ENCODE measurements around the gene HPCAL1.

Gene HPCAL1

DNA sequence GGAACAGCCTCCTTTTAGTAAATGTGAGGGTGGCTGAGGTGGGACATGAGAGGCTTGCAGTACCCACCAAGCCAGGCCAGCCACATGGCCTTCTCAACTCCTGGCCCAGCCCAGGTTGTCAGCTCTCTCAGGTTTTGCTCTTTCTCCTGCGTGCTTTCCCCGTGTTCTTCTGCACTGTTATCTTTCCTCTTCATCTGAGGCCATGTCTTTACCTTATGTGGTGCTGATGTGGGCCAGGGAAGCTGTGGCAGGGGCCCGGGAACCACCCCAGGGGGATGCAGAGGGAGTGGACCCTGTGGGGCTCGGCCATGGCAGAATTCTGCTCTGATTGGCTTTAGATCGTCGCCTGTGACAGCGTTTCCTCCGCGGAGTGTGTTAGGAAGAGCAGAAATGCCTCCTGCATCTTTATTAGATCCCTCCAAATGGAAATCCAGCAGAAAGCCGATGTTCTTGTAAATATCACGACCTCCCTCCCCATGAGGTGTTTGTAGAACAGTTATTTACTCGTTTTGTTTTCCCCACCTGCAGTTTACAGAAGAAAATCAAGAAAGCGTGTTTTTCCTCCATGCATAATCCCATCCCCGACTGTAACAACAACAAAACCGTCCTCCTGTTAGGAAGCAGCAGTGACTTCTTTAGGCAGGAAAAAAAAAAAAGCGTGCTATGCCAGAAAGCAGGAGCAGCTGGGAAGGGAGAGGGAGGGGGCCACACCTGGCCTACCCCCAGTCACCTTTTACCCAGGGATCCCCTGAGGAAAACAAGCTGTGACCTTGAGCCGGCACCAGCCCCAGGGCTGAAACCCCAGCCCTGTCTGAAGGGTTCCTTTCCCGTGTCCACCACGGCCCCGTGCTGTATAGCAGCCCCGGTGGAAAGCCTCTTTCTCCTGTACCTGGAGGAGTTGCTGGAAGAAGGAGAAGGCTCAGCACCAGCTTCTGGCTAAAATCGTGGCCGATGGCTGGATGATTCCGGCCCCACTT is 54.8 kb downstream of the HPCAL1 start:
- no peak for DNase-seq

DNA sequence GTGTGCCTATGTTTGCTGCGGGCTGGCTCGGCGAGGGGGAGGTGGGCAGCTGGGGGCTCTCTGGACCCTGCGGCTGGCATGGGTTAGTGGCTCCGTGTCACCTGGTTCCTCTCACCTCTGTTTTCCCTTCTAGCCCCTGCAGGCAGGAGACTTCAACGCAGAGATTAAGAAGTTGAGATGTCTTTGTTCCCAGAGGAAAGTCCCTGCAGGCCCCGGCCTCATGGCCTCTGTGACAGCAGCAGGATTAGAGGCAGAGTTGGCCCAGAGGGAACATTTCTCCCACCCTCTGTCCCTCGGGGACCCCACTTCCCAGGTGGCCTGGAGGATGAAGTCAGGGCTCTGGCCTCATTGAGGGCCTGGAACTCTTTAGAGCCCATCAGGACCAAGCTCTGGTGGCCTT is 56.5 kb downstream of the HPCAL1 start:
- DNase-seq = no peak

DNA sequence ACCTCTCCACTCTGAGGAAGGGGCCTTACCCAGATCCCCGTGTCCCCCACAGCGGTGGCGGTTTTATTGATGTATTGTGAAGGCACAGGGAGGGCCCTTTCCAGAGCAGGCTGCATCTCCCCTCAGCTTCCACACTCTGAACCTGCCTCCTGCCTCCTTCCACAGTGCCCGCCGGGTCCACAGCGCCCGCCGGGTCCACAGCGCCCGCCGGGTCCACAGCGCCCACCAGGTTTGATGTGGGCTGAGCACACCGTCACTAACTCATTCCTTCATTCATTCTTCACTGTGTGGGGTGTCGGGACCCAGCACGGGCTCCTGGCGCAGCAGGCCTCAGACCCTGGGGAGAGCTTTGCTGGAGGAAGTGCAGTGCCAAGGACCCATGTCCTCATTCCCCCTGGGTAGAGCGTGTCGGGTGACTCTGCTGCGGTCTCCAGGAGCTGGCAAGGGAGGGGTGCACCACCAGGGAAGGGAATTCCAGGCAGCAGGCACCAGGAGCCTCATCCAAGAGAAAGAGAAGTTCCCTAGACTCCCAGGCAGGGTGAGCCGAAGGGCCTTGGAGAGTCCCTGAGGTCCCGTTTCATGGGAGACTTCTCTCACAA is 57.1 kb downstream of the HPCAL1 start:
- no peak for DNase-seq

GRCh38 chr2:10360460-10360849 is 57.8 kb downstream of the HPCAL1 start:
- no peak for DNase-seq

DNA sequence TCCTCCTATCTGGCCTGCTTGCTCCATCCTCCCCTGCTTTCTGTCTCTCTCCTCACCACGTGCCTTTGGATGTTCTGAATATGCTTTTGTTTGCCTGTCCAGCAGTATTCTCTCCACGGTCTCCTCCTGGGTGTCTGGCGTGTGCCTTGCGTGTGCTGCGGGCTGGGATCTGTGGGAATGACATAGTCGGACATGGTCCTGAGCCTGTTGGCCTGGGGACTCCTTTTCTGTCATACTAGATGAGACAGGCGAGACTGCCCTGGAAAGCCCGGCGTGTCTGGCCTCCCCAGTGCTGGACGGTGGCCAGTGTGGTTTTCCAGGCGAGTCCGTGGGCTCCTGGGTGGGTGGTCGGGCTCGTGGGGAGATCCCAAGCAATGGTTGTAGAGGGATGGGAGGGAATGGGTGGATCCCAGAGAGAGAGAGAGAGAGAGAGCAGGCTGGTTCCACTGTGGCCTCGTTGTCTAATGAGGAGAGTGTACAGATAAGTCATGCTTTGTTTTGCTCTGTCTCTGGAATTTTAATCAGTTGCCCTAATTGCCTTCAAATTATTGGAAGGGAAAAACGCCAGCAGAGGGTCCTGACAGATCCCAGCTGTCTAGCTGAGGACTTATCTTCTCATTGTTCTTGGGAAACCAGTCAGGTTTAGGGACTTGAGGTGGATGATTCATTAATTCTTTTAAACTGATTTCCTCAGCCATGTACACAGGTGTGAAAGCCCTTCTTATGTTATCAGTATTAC is 58.3 kb downstream of the HPCAL1 start:
- no peak for DNase-seq

DNA sequence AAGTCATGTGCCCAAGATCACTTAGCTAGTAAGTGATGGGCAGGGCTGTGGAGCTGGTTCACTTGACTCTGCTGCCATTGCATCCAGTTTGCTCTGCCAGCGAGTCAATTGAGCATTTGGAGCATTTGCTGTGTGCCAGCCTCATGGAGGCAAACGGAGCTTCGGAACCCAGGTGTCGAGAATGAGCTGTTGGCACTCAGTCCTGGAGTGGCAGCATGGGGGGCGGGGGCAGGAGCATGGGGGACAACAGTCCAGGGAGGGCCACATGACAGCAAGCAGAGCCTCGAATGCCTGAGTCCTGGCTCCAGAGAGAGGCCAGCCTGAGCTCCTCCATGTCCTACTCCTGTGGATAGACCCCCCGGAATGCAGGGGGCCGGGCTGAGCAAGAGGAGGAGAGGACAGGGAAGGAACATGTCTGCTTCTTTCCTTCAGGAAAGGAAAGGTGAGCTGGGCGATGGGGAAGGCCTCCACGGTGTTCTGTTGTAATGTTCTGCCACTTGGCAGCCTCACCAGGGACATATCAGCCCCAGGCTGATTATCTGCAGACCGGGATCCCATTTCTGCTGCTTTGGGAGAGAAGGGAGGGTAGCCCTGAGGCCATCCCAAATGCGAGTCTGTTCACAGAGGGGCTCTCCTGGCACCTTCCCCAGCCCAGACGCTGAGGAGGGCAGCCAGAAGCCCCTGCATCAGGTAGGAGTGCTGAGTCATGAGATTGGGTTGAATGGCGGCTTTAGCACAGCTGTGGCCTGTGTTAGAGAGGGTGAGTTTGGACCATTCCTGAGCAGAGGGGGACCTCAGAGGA is 59.6 kb downstream of the HPCAL1 start:
- DNase-seq = no peak

DNA sequence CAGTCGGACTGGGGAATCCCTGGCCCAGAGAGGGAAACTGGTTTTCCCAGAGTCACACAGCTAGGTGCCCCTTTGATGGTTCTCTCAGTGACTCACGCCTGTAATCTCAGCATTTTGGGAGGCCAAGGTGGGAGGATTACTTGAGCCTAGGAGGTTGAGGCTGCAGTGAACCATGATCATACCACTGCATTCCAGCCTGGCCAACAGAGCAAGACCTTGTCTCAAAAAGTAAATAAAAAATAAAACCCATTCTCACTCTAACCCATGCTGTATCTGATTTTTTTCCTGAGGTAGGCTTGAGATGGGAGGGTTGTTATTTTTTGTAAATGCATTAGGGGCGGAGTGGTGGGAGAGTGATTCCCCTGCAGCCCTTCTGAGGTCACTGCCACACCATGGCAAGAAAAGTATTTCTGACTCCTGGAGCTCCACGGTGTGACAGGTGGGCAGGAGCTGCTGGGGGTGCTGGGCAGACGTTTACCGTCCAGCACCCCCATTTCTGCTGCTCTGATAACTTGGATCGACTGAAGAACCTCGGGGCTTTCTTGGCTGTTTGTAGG is 60.3 kb downstream of the HPCAL1 start:
- no peak for DNase-seq

GRCh38 chr2:10363861-10364610 is 61.3 kb downstream of the HPCAL1 start:
- no peak for DNase-seq

GRCh38 chr2:10365412-10365811 is 62.7 kb downstream of the HPCAL1 start:
- no peak for DNase-seq

DNA sequence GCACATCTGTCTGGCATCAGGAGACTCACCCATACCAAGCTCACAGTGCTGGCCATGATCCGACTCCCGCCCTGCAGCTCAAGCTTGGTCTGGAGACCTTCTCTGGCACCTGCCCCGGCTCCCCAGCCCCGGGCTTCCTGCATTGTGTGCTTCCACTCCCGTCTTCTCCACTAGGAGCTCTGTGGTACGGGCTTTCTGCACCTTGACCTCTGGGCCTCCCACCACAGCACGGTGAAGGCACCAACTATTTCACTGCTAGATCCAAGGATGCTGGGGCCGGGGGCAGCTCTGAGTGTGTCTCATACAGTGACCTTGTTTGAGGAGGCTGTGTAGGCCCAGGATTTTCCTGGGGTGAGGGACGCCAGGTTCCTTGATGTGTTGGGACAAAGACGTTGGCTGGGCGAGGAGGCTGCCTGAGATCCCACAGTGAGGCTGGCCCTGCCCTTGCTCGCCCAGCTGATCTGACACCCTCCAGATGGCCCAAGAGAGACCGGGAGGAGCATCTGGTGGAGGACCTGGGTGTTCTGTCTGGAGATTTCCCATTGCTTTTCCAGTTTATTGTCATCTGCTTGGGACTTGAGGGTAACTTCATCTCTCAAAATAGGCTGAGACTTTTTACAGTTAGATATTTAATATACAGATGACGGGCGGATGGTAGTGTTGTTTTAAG is 64.0 kb downstream of the HPCAL1 start:
- no peak for DNase-seq

- no peak for DNase-seq
These were observed 65.1 kb downstream of the HPCAL1 start for GRCh38 chr2:10367472-10368439.

GRCh38 chr2:10368491-10369231 is 66.0 kb downstream of the HPCAL1 start:
- DNase-seq = no peak

GRCh38 chr2:10369269-10370255 is 66.9 kb downstream of the HPCAL1 start:
- no peak for DNase-seq

- DNase-seq = no peak
These were observed 67.7 kb downstream of the HPCAL1 start for GRCh38 chr2:10370390-10370789.

DNA sequence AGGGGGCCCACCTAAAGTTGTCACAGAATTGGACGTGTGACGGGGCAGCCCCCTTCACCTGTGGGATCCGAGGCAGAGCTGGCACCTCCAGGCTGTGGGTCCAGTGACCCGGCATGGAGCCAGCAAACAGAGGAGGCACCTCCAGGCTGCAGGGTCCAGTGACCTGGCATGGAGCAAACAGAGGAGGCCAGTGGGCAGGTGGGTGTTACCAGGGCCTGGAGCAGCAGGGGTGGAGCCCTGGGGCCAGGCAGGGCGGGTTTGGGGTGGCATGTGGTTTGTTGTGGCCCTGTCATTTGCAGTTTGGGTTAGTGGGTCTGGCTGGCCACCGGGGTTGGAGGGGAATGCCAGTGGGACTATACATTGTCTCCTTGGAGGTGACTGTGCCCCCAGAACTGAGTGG is 68.2 kb downstream of the HPCAL1 start:
- DNase-seq = no peak

DNA sequence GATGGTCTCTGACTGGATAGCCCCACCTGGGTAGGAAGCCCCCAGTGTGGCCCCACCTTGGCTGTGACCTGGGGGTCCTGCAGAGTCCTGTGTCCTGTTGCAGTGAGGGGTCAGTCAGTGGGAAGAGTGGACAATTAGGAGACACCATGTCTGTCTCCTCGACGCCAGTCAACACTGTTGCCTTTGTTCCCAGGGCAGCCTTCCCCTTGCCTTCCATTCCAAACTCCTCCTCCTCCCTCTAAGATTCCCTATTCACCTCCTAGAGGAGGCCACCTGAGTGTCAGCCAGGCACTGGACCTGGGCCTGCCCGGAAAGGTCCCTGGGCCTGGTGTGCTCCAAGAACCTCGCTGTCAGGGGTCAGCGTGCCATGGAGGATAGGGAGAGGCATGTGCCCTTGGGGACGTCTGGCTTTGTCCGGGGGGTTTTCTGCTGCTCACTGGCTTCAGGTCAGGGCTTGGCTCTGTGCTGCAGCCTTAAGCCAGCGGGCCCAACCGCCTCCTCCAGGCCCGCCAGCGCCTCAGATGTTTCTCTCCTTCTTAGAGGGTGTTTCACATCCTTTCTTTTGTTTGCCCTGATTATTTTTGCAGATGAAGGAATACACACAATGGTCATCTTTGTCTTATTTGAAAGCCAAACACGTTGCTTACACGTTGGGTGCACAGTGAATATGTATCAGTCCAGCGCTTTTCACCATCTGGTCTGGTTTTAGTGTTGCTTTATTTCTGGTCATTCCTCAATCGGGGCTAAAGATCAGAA is 68.9 kb downstream of the HPCAL1 start:
- no peak for DNase-seq
